Tibial nerve (tissue), 4 donors: ENCODE data around the gene ANKRD44.

Experiments used
- EP300 ChIP-seq, 2 donors: sonication (generic); formaldehyde crosslinking; IDR thresholded peaks; one replicate each; pipeline ENCODE4 v1.6.1; 2017; ENCODE audit warnings: antibody characterized with exemption in 2 of 2, mild to moderate bottlenecking in 1 of 2
- POLR2A ChIP-seq, 2 donors: fragments of 450-650 bp; IDR thresholded peaks; one replicate each; pipeline ENCODE4 v1.6.1; 2017; ENCODE audit warnings: antibody characterized with exemption in 2 of 2, mild to moderate bottlenecking in 2 of 2, moderate library complexity in 2 of 2
- TF ChIP-seq, protein P1 (sequence below), 5 experiments: fragments of 200-600 bp in 3 of 5; fragments of 450-650 bp in 2 of 5; sonication (generic) in 3 of 5; IDR thresholded peaks; one replicate each; pipeline ENCODE4 v1.5.1; 2016 to 2019; ENCODE audit warnings: antibody characterized with exemption in 5 of 5, mild to moderate bottlenecking in 3 of 5, moderate library complexity in 2 of 5

DNA sequence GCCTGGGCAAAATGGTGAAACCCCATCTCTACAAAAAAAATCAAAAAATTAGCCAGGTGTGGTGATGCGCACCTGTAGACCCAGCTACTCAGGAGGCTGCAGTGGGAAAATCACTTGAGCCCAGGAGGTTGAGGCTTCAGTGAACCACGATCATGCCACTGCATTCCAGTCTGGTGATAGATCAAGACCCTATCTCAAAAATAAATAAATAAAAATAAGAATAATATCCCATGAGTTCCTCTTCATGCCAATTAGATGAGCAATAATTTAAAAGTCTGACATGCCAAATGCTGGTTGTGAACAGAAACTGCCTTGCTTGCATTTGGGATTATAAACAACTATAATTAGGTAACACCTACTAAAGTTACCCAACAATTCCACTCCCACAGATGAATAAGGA lies 22.1 kb upstream of the ANKRD44 start:
- TF ChIP-seq, protein P1, sequence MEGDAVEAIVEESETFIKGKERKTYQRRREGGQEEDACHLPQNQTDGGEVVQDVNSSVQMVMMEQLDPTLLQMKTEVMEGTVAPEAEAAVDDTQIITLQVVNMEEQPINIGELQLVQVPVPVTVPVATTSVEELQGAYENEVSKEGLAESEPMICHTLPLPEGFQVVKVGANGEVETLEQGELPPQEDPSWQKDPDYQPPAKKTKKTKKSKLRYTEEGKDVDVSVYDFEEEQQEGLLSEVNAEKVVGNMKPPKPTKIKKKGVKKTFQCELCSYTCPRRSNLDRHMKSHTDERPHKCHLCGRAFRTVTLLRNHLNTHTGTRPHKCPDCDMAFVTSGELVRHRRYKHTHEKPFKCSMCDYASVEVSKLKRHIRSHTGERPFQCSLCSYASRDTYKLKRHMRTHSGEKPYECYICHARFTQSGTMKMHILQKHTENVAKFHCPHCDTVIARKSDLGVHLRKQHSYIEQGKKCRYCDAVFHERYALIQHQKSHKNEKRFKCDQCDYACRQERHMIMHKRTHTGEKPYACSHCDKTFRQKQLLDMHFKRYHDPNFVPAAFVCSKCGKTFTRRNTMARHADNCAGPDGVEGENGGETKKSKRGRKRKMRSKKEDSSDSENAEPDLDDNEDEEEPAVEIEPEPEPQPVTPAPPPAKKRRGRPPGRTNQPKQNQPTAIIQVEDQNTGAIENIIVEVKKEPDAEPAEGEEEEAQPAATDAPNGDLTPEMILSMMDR (IDR thresholded peaks at IDR 0.05), result no peak
- TF ChIP-seq POLR2A (IDR thresholded peaks at IDR 0.05) (no peak), EP300 (IDR thresholded peaks at IDR 0.05) (no peak)
